ENCODE measurements around the gene LAMA4. TPM values are rescaled to one million over a fixed set of nuclear protein-coding genes. Genes with fewer than 3 reads are reported as not detected.
A peak's percentile ranks its signal among the peaks of the same experiment; 100 is the strongest.

Gene LAMA4
- total RNA-seq, 1 experiment from 2014 or later, result 156 TPM

DNA sequence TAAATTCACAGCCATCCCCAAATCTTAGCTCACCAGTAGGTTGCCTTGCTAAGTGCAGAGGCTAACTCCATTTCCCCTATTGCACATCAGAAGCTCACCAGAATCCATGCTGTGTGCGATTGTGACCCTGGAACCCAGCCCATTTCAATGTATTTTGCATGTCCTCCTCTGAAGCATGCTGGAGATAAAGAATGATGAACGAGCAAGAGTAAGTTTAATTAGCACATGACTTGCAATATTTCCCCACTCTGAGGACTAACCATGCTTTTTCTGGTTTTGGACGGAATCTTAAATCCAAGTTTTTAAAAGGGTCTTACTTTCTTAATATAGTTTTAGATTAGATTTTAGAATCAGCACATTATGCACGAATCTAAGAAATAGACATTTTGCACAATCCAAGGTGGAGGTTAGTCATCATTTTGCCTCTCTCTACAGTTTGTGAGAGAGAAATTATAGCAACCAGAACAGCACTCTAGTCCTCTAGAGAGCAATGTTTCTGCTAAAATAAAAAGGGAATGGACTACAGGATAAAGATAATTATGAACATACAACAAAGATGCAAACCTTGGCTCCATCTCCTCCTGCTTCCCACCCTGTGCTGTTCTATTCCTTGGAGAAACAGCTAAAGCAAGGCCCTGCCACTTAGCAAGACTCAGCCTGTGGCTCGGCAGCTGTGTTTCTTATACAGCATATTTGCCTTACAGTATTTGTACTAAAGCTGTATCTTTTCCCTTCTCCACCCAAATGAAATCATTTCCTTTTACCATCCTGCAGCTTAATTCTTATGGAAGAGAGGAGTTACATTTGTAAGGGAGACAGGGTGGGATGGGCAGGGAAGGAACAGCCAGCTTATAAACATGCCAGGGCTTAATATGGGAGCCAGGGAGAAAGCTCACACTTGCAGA, 24.9 kb upstream of the LAMA4 start:
- no peak for DNase-seq (ENCODE audit: low read depth)

DNA sequence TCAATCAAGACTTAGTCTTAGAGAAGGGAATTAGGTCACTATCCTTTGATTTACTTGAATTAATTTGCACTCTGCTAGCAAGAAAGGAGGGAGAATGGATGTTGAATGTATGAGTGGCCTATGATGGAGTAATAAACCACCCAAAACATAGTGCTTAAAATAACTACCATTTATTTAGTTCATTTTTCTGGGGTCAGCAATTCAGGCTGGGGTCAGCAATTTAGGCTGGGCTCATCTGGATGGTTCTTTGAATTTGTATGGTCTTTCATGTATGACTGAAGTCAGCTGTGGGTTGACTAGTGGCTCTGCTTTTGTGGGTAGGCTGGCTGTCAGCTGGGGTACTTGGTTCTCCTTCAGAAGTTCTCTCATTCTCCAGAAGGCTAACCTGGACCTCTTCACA, 21.0 kb upstream of the LAMA4 start:
- no peak for DNase-seq (ENCODE audit: low read depth)

DNA sequence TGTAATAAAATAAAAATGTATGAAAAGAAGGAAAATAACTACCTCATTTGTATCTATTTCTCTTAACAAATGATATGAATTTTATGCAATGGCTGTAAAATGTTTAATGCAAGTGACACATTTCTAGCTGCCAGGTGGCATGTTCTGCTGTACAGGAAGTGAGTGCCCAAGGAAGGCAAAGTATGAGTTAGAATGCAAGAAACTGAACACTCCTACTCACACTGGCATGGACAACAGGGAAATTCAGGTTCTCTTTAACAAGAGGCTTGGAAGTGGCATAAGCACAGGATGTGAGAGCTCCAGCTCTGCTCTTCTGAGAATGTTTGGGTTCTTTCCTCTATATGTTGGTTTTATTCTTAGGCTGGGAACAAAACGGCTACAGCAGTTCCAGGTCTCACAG, 20.4 kb upstream of the LAMA4 start:
- DNase-seq (ENCODE audit: low read depth), result no peak

GRCh38 chr6:112272799-112273198, 18.4 kb upstream of the LAMA4 start:
- DNase-seq (ENCODE audit: low read depth), result no peak

DNA sequence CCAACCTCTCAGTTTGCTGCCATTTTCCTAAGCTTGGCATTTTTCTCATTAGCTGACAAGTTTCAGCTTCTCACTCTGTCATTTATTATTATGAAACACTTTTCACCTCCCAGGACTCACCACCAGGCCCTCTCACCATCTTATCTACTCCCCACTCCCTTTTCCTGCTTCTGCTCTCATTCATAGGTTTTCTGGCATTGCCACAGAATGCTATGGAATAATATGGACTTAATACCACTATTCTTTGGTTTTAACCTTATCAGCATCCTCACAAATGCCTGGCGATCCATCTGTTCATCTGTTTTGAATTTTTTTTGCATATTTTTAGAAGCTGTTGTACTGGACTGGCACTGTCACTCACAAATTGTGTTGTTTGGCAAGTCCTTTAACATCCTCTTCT, 16.4 kb upstream of the LAMA4 start:
- DNase-seq (ENCODE audit: low read depth), result no peak

GRCh38 chr6:112269979-112270566, 15.7 kb upstream of the LAMA4 start:
- peak; percentile 38 for DNase-seq (ENCODE audit: low read depth)

- peak; percentile 61 for DNase-seq (ENCODE audit: low read depth)
Measured at GRCh38 chr6:112269114-112269513, 14.7 kb upstream of the LAMA4 start.

GRCh38 chr6:112268654-112269053, 14.3 kb upstream of the LAMA4 start:
- DNase-seq (ENCODE audit: low read depth), result no peak

DNA sequence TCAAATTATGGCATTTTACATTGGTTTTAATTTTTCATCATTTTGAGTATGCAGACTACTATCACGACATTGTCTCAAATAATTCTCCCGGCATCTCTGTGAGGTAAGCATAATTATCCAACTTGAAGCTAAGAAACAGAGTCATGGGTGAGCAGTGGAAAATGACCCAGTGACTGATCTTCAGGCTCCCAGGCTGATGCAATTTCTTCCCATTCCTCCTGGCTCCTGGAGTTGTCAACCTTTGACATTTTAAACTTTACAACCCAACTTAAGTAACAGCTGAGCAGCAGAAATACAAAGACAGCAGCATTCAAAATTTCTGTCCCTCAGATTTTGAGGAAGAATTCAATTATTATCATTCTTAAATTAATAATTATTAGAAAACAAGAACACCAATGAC, 13.7 kb upstream of the LAMA4 start:
- DNase-seq (ENCODE audit: low read depth), result no peak

- DNase-seq (ENCODE audit: low read depth), result no peak
Measured at GRCh38 chr6:112266331-112266730, 12.0 kb upstream of the LAMA4 start.

- no peak for DNase-seq (ENCODE audit: low read depth)
Measured at GRCh38 chr6:112259337-112259675, 4.9 kb upstream of the LAMA4 start.

GRCh38 chr6:112258642-112259336, 4.4 kb upstream of the LAMA4 start:
- peak; percentile 64 for DNase-seq (ENCODE audit: low read depth)

- DNase-seq (ENCODE audit: low read depth), result no peak
Measured at GRCh38 chr6:112257178-112257855, 3.0 kb upstream of the LAMA4 start.

DNA sequence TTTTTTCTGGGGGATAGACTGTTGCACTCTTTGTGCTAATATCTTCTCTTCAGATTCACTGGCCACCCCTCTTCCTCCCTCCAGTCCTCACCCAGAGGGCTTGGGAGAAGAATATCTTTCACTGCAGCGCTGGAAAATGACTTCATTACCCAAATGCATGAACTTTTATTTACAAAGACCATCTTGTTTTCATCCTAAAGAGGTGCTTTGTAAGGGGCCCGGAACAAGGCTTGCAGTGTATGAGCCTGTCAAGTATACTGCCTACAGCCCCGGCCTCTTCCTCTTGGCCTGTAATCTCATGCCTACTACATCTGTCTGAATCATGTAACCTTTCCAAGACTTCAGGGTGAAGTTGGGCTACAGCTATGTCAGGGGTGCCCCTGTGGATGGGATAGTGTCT, 554 bp upstream of the LAMA4 start:
- DNase-seq (ENCODE audit: low read depth), result no peak

GRCh38 chr6:112253498-112253840, 898 bp downstream of the LAMA4 start:
- peak; percentile 63 for DNase-seq (ENCODE audit: low read depth)

DNA sequence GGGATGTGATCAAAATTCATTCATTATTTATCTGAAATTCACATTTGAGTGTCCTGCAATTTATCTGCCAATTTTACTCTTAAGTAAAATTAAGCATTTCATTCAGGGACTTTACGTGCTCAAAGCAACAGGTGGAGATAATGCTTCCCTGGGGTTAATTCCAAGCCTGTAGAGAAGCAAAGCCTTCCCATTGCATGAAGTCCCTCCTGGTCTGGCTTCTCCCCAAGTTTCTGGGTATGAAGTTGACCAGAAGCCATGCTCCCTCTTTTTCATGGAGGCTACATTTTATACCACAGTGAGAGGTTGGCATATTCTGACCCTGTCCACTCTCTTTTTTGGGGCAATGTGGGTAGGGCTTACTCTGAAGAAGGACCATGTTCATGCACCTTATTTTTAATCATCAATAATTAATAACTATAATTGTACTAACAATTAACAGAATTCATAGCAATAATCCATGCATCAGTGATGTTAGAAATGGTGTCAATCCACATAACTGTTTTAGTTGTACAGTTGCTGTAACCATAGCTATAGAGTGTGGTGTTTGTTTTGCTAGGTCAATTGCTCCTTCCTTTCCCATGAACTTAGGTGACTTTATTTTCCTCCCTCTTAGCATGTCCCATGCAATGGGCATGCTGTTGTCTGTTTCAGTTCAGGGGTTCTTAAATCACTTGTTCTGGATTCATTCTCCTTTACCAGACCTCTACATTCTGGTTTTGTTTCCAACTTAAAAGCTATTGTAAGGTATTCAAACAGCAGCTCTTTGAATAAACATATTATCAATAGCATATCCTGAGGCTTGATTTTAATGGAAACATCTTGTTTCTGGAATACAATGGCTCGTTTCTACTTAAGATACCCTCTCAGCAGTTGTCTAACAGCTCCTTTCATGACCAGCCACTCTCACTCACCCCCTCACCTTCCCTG, 1.5 kb downstream of the LAMA4 start:
- peak; percentile 76 for DNase-seq (ENCODE audit: low read depth)

GRCh38 chr6:112251171-112251875, 3.0 kb downstream of the LAMA4 start:
- DNase-seq (ENCODE audit: low read depth), result peak; percentile 84

GRCh38 chr6:112249489-112249888, 4.9 kb downstream of the LAMA4 start:
- peak; percentile 48 for DNase-seq (ENCODE audit: low read depth)

DNA sequence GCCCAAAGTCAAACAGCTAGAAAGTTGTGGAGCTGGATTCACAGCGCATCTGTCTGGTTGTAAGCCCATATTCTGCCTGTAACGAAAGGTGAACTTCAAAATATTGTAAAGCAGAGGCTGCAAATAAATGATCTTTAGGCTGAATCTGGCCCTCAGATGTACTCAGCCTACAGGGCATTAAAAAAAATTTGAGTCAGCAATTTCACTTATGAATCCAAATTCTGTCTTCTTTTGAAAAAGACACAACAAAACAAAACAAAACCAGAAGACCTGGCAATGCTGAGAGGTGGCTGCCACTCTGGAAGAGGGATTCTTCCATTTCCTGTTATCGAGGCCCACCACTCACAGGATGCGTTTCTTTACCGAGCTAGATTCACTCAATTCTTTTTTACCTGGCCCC, 7.1 kb downstream of the LAMA4 start:
- DNase-seq (ENCODE audit: low read depth), result no peak

- peak; percentile 76 for DNase-seq (ENCODE audit: low read depth)
Measured at GRCh38 chr6:112245511-112246203, 8.7 kb downstream of the LAMA4 start.

Measured in M059J (cell line).